GM18511 (cell line): Measurements from ENCODE around the gene CCDC188.

Experiments
- ATAC-seq: cut with Tn5 transposase; IDR thresholded peaks from one replicate; pipeline ENCODE4 v1.9.1; 2021; ENCODE audit warnings: mild to moderate bottlenecking, moderate library complexity; ENCODE audit not compliant: unreplicated experiment

CCDC188 gene

GRCh38 chr22:20150381-20151275, at the start of gene CCDC188:
CCDC188 (minus strand) TSS chr22:20151055; CDS start chr22:20150986, 69 bp downstream.
- ATAC-seq = no peak

GRCh38 chr22:20199906-20200305, 49.1 kb upstream of the CCDC188 start:
- ATAC-seq = no peak

- ATAC-seq = no peak
Observed at GRCh38 chr22:20199413-20199842, 48.6 kb upstream of the CCDC188 start.

GRCh38 chr22:20198557-20199319, 47.9 kb upstream of the CCDC188 start:
- ATAC-seq = no peak

GRCh38 chr22:20197407-20198030, 46.7 kb upstream of the CCDC188 start:
- ATAC-seq = no peak

- ATAC-seq = no peak
Observed at GRCh38 chr22:20196094-20196842, 45.4 kb upstream of the CCDC188 start.

- no peak for ATAC-seq
Observed at GRCh38 chr22:20194681-20195593, 44.1 kb upstream of the CCDC188 start.

GRCh38 chr22:20193761-20194494, 43.1 kb upstream of the CCDC188 start:
- ATAC-seq = no peak

GRCh38 chr22:20192972-20193760, 42.3 kb upstream of the CCDC188 start:
- no peak for ATAC-seq

- no peak for ATAC-seq
Observed at GRCh38 chr22:20192293-20192971, 41.6 kb upstream of the CCDC188 start.

- ATAC-seq = no peak
Observed at GRCh38 chr22:20191803-20192202, 40.9 kb upstream of the CCDC188 start.

- no peak for ATAC-seq
Observed at GRCh38 chr22:20191000-20191515, 40.2 kb upstream of the CCDC188 start.

GRCh38 chr22:20188567-20188877, 37.7 kb upstream of the CCDC188 start:
- ATAC-seq = no peak

GRCh38 chr22:20187777-20188566, 37.1 kb upstream of the CCDC188 start:
- no peak for ATAC-seq

GRCh38 chr22:20186871-20187546, 36.2 kb upstream of the CCDC188 start:
- no peak for ATAC-seq

- ATAC-seq = no peak
Observed at GRCh38 chr22:20186183-20186870, 35.5 kb upstream of the CCDC188 start.
